PFSK-1 (cell line): ENCODE measurements around the gene PPP2R2B.

Experiments
- FOXP2 ChIP-seq: optimal IDR thresholded peaks from 2 replicates; pipeline ENCODE3; 2011; ENCODE audit warnings: borderline replicate concordance, control low read depth, inconsistent platforms; ENCODE audit not compliant: insufficient read depth; ENCODE audit errors: extremely low read length, extremely low read depth
- POLR2AphosphoS5 ChIP-seq: IDR thresholded peaks from 2 replicates; pipeline ENCODE4 v1.6.1; 2012; ENCODE audit warnings: low read depth, mild to moderate bottlenecking, control low read depth, low read length, moderate library complexity
- REST ChIP-seq, 2 experiments: IDR thresholded peaks; 2 replicates each; pipeline versions ENCODE4 v1.6.1 to v1.8.0; 2011 to 2012; ENCODE audit warnings: low read depth in 2 of 2, low read length in 2 of 2, control low read depth in 1 of 2, inconsistent platforms in 1 of 2, mild to moderate bottlenecking in 1 of 2, moderate library complexity in 1 of 2; ENCODE audit not compliant: insufficient read depth in 1 of 2
- SIN3A ChIP-seq: IDR thresholded peaks from 2 replicates; pipeline ENCODE4 v1.6.1; 2012; ENCODE audit warnings: mild to moderate bottlenecking, low read length, moderate library complexity, borderline replicate concordance; ENCODE audit not compliant: insufficient read depth
- TAF1 ChIP-seq: IDR thresholded peaks from 2 replicates; pipeline ENCODE4 v1.6.1; 2012; ENCODE audit warnings: low read length, control low read depth, borderline replicate concordance; ENCODE audit not compliant: insufficient read depth

The PPP2R2B gene

DNA sequence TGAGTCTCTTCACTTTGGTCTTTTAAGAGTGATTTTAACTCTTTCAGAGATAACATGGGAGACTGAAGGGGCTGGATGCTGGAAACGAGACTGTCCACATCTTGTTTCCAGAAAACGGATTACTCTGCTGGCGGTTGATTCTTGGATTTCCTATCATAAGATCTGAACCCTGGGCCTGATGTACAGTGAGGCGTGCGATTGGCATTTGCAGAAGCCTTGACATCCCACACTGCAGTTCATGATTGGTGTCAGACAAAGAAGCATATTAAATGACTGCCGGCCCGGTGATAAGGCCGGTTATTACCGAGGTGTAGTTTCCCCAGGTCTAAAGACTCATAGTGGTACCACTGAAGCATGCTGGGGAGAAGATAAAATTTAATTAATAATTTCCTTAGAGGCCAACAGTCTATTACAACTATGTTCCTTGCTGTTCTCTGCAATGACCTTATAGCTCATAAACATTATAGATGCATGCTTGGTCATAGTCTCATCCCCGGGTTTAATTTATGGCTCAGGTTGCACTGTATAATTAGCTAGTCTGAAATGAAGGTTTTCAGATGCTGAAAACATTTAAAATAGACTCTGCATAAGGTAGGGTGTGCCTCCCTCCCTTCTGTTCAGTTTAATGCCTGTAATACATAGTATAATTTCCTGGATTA is 99.2 kb downstream of the PPP2R2B start:
- no peak for TF ChIP-seq TAF1
- TF ChIP-seq SIN3A = no peak
- no peak for TF ChIP-seq REST (IDR thresholded peaks at IDR 0.05; ENCODE audit: insufficient read depth in 1 of 2, low read depth in 2 of 2, low read length in 2 of 2)
- no peak for TF ChIP-seq FOXP2
- no peak for TF ChIP-seq POLR2AphosphoS5

- TF ChIP-seq POLR2AphosphoS5 (no peak), TAF1 (no peak), SIN3A (no peak)
These were observed 99.8 kb downstream of the PPP2R2B start for GRCh38 chr5:146778795-146779194.

DNA sequence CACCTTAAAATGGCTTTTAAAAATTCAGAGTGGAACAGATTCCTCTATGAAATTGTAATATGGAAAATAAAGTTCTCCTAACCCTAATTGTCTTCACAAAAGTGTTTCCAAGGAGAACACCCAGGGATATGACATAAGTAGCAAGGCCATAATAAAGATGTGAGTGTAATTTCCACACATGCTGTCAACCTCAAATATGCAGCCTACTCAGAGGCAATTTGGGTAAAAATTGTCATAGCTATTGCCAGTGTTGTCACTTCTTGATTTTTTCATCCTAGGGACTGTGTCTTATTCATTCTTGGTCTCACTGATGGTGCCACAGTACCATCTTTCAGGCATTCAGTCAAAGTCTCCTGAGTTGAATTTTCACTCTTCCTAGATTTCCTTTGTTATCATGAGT is 100.3 kb downstream of the PPP2R2B start:
- no peak for TF ChIP-seq SIN3A
- no peak for TF ChIP-seq FOXP2
- no peak for TF ChIP-seq REST (IDR thresholded peaks at IDR 0.05; ENCODE audit: insufficient read depth in 1 of 2, low read depth in 2 of 2, low read length in 2 of 2)

DNA sequence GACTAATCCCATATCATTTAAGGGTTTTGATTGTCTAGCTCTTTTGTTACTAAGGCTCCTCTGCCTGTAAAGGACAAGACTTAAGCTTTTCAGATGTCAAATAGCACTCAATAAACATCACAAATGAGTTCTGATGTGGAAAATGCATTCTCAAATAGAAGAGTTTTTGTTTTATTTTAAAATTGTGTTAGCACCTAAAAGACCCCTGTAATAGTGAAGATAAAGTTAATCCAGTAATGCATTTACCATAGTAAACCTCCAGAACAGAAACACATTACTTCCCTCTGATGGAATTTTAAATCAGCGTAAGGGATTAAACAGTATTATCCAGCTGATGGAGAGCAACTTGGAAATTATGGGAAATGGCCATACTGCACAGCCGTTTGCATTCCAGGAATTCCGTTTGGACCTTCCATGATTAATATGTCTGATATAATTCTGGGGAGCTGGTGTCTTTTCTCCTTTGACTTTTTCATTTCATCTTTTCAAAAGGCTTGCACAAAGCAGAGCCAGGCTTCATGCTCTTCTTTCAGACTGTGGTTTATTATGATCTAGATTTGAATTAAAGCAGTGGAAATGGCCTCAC is 105.6 kb downstream of the PPP2R2B start:
- TF ChIP-seq SIN3A (no peak), TAF1 (no peak), FOXP2 (no peak), POLR2AphosphoS5 (no peak), REST (IDR thresholded peaks at IDR 0.05; ENCODE audit: insufficient read depth in 1 of 2, low read depth in 2 of 2, low read length in 2 of 2) (no peak)

GRCh38 chr5:146770980-146771379 is 107.6 kb downstream of the PPP2R2B start:
- TF ChIP-seq SIN3A = no peak
- no peak for TF ChIP-seq FOXP2
- TF ChIP-seq TAF1 = no peak
- TF ChIP-seq POLR2AphosphoS5 = no peak
- no peak for TF ChIP-seq REST (IDR thresholded peaks at IDR 0.05; ENCODE audit: insufficient read depth in 1 of 2, low read depth in 2 of 2, low read length in 2 of 2)
